ENCODE results near the gene OR2W3. TPM values are rescaled to one million over a fixed set of nuclear protein-coding genes. Genes with fewer than 3 reads are reported as not detected.

Gene OR2W3
- polyA plus RNA-seq, 2 of the 4 experiments (the other 2 are of a cell fraction), result not detected

DNA sequence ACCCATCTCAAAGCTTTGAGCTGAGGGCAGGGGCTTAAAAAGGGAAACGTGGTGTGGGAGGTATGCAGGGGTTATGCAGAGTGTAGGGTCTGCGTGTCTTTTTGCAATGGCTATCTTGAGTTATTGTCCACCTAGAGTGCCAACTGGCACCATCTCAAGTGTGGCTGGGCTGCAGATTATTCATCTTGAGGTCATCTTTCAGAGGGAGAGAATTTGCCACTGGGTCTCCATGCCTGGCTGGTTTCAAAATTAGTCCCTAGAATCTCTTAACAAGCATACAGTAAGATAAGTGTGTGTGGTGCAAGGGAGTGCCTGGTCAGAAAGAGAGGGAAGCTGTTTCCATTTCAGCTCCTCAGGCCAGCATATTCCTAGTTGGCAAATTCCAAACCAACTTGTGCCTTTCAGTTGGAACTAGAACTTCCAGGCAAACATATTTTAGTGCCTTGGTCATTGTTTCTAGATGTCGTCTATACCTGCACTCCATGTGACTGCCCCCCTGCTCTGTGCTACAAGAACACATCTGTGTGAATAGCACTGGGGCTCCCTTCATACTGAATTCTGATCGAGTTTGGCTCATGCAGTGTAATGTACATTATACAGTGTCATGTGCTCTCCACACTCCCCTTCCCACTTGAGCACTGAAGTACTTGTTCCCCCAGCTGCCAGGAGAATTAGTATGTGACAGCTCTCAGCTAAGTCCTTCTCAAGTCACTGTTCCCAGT is 19.7 kb downstream of the OR2W3 start:
- Histone ChIP-seq H3K27ac (no peak overlapping the region), H3K9me3 (no peaks in the 10 kb centered on the region; the same call in 2 of the 3 replicates), H3K4me1 (no peaks in the 10 kb centered on the region), H3K4me2 (no peak overlapping the region), H3K4me3 (no peak overlapping the region)
- ChIA-PET POLR2A (no interaction called here), CTCF (no interaction called here)
- no peak for FAIRE-seq
- 23% methylated on average over 4 of the region's 4 CpGs for WGBS (ENCODE audit: missing lambda C conversion rate)
- no peak for TF ChIP-seq CBX2 (IDR thresholded peaks at IDR 0.05; ENCODE audit: borderline replicate concordance, low read depth)
- no peak for TF ChIP-seq FOXS1 (CRISPR knock-in tag; IDR thresholded peaks at IDR 0.05)
- TF ChIP-seq HOXB5 (CRISPR knock-in tag; IDR thresholded peaks at IDR 0.05), result no peak
- TF ChIP-seq TP53 (CRISPR knock-in tag; IDR thresholded peaks at IDR 0.05), result no peak
- TF ChIP-seq KDM1A (IDR thresholded peaks at IDR 0.05; ENCODE audit: low read depth), result no peak
- TF ChIP-seq CHD4 (IDR thresholded peaks at IDR 0.05; ENCODE audit: borderline replicate concordance), result no peak
- no peak for TF ChIP-seq RCOR1 (IDR thresholded peaks at IDR 0.05; ENCODE audit: low read depth, low read length)
- DNase-seq (ENCODE audit: low read depth in 1 of 2, low spot score in 1 of 2), result no peak
- ATAC-seq, result no peak

DNA sequence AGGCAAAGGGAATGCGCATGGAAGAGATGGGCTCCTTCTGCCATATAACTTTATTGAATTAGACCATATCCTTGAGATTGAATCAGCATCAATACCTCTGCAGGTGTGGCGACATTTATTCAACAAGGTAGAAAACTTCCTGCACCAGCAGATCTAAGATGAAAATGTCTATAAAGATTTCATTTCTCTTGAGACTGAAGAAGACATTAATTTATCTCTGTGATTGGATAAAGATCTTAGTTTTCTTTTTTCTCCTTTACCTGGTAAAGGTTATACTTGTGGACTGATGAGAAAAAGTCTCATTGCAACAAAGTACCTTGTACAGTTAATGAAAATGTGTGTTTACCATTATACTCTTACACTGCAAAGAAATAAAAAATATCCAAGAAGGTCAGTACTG is 24.6 kb downstream of the OR2W3 start, which contains the start of gene OR2T8:
TSS of gene OR2T8 (plus strand) at position 301 of the 400 bp plus-strand sequence. CDS start 766 bp downstream, outside the sequence.
- DNase-seq (ENCODE audit: low read depth in 1 of 2, low spot score in 1 of 2), result no peak
- Histone ChIP-seq H3K4me2 (no peak within 1 kb of the TSS), H3K4me3 (no peak within 1 kb of the TSS), H3K4me1 (no peaks in the 10 kb centered on the region), H3K9me3 (no peaks in the 10 kb centered on the region), H3K27ac (no peak within 1 kb of the TSS)
- no peak for ATAC-seq
- no peak for FAIRE-seq
- POLR2A ChIA-PET, result no interaction called here
- 30% methylated on average over 2 of the region's 2 CpGs for WGBS (ENCODE audit: missing lambda C conversion rate)
- CTCF ChIA-PET, result no interaction called here
- TF ChIP-seq ZNF302 (CRISPR knock-in tag; IDR thresholded peaks at IDR 0.05) (no peak), POLR2A (IDR thresholded peaks at IDR 0.05; ENCODE audit: low read length) (no peak), CBX8 (IDR thresholded peaks at IDR 0.05) (no peak), MYC (IDR thresholded peaks at IDR 0.05; ENCODE audit: borderline replicate concordance, low read length) (no peak), JUNB (IDR thresholded peaks at IDR 0.05) (no peak), HOXB5 (CRISPR knock-in tag; IDR thresholded peaks at IDR 0.05) (no peak), HOXA7 (CRISPR knock-in tag; IDR thresholded peaks at IDR 0.05) (no peak), KDM5A (IDR thresholded peaks at IDR 0.05) (no peak), EP300 (IDR thresholded peaks at IDR 0.05) (no peak), EHMT2 (IDR thresholded peaks at IDR 0.05; ENCODE audit: low read depth) (no peak), TP53 (CRISPR knock-in tag; IDR thresholded peaks at IDR 0.05) (no peak), NFE2L2 (conservative IDR thresholded peaks at IDR 0.05; ENCODE audit: low read length) (no peak), CHD4 (IDR thresholded peaks at IDR 0.05; ENCODE audit: borderline replicate concordance) (no peak), NPAS2 (CRISPR knock-in tag; IDR thresholded peaks at IDR 0.05; ENCODE audit: borderline replicate concordance) (no peak), RNF2 (IDR thresholded peaks at IDR 0.05; ENCODE audit: borderline replicate concordance, low read depth) (no peak)
- TF ChIP-seq, protein P1, sequence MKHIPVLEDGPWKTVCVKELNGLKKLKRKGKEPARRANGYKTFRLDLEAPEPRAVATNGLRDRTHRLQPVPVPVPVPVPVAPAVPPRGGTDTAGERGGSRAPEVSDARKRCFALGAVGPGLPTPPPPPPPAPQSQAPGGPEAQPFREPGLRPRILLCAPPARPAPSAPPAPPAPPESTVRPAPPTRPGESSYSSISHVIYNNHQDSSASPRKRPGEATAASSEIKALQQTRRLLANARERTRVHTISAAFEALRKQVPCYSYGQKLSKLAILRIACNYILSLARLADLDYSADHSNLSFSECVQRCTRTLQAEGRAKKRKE (CRISPR knock-in tag; IDR thresholded peaks at IDR 0.05; ENCODE audit: low read depth), result no peak
- TF ChIP-seq, protein P2, sequence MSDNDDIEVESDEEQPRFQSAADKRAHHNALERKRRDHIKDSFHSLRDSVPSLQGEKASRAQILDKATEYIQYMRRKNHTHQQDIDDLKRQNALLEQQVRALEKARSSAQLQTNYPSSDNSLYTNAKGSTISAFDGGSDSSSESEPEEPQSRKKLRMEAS (IDR thresholded peaks at IDR 0.05), result no peak

DNA sequence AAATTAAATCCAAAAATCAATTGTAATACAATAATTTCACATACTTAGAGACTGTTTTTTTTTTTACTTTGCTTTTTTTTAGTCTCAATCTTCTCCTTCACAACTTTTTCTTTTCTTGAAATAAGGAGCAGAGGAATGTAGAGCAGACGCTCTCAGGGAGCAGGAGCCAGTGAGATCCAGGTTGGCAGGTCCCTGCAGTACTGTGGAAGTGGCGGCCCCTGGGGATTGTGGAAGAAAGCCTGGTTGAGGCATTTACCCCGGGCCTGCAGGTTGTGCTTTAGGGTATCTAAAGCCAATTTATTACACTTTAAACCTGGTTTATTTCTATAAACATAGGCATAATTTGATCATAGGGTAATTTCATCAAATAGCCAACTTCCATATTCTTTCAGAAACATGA is 28.6 kb downstream of the OR2W3 start:
- ATAC-seq, result no peak
- Histone ChIP-seq H3K9me3 (no peaks in the 10 kb centered on the region), H3K4me1 (no peaks in the 10 kb centered on the region), H3K4me2 (no peak overlapping the region), H3K4me3 (no peak overlapping the region), H3K27ac (no peak overlapping the region)
- no peak for FAIRE-seq
- DNase-seq (ENCODE audit: low read depth in 1 of 2, low spot score in 1 of 2), result no peak
- no peak for TF ChIP-seq SREBF2 (IDR thresholded peaks at IDR 0.05)
- WGBS (ENCODE audit: missing lambda C conversion rate), result 10% methylated on average over 3 of the region's 3 CpGs
- ChIA-PET POLR2A (no interaction called here), CTCF (no interaction called here)

Data from A549 (cell line).